ENCODE measurements around the gene FBXL14.
"Not testable (repeated sequence)": the region's sequence is repeated elsewhere in the genome, so short reads cannot be mapped to it uniquely, and the experiment has no call there.

The FBXL14 gene

DNA sequence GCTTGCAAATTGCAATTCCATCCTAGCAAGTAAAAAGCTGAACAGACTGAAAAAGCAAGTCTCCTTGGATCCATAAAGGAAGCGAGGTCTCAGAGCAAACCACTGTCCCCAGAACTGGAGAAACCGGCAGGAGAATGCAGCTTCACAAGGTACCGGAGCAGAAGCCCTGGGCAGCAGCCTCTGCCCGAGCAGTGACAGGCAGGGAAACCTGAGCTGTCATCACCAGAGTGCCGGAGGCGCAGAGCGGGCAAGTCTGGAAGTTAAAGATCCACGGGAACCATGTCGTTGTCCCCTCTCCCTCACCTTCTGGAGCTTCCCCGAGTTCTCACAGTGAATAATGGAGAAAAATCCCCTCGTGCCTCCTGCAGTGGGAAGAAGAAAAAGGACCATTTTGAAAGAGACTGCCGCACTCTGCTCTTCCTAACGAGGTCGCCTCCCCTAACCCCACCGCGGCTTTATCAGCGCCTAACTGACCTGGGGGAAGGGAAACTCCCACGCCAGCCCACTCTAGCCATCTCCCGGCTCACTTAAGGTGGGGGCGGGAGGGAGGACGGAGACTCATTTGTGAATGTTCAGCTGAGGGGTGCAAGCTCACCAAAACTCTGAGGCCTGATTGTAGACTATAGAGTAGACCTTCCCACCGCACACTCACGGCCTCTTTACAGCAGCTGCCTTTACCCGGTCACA lies 27.8 kb downstream of the FBXL14 start:
- no peak for DNase-seq (ENCODE audit: low read depth)

DNA sequence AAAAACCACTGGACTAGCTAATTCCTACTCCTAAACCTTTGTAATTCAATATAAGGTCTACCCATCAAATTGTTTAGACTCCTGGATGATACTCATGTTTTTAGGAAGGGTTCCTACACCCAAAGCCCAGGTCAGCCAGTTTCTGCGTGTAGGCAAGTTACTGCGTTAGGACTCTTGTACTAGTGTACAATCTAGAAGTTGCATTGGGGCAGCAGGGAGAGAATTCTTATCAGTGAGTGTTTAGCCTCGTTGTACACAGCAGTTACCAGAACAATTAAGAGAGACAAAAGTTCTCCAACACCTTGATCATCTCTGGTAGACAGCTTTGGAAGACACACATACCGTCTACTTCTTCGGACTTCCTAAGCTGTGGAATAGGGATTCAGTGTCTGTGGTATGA lies 29.2 kb downstream of the FBXL14 start:
- DNase-seq (ENCODE audit: low read depth), result no peak

DNA sequence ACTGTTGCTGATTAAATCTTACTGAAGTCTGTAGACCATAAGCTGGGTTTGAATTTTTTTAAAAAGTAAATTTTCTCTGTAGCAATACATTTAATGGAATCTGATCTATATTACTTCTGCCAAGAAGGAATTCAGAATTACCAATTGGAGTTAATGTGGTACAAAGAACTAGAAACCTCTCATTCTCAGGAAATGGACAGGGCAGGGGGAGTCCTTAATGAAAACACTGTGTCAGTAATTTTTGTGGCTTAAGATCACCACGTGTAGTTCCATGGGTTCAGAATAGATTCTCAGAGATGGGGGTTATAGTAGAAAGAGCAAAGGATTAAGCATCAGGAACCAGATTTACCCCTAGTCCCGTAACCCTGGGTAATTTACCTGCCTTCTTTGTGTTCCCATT lies 30.3 kb downstream of the FBXL14 start:
- DNase-seq (ENCODE audit: low read depth), result no peak

DNA sequence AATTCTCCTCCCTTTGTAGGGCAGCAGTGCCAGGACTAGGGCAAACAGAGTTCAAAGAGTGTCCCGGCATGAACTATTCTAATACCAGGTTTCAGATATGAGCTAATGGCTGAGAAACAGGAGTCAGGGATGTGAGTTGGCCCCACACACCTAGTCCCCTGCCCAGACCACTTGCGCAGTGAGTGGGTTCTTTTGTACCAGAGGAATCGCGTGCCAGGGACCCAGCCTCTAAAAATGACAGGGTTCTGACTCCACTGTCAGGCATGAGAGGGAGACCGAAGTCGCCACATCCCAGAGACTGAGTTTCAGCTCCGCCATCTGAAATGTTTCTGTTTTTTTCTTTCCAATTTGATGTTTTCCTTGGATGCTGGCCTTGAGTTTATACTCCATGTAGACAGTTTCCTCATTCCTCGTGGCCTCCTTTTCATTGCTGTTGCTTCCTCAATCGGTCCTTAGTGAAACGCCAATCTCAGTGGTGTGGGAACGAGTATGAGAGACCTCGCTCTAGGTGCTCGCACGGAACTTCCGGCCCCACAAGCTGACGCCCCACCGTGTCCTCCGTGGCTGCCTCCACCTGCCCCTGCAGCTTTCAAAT lies 31.5 kb downstream of the FBXL14 start:
- DNase-seq (ENCODE audit: low read depth), result no peak

DNA sequence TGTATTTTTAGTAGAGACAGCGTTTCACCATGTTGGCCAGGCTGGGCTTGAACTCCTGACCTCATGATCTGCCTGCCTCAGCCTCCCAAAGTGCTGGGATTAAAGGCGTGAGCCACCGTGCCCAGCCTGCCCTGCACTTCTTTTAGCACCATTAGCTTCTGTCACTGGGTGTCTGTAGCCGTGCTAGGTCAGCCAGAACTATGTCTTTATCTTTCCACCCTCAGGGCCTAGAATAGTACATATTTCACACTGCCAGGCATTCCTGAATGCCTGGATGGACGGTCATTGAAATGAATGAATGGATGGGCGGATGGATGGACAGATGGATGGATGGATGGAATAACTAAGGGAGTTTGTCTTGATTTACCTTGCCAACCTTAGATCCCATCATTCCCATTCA lies 33.7 kb downstream of the FBXL14 start:
- DNase-seq (ENCODE audit: low read depth), result no peak

DNA sequence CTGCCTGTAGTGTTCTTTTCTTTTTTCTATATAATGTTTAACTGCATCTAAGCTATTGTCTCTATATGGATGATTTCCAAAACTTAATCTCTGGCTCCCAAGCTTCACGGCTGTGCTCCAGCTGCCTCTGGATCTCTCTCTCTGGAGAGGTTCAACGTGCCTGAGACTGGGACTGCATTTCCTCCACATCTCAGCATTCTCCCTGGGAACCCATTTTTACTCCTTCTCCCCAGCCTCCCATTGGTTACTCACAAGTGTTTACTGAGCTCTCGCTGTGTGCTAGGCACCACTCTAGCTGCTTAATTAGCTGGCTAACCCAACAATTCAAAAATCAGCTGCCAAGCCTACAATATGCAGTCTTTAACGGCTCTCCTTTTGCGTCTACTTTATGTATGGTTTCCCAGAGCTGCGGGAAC lies 34.7 kb downstream of the FBXL14 start:
- no peak for DNase-seq (ENCODE audit: low read depth)

DNA sequence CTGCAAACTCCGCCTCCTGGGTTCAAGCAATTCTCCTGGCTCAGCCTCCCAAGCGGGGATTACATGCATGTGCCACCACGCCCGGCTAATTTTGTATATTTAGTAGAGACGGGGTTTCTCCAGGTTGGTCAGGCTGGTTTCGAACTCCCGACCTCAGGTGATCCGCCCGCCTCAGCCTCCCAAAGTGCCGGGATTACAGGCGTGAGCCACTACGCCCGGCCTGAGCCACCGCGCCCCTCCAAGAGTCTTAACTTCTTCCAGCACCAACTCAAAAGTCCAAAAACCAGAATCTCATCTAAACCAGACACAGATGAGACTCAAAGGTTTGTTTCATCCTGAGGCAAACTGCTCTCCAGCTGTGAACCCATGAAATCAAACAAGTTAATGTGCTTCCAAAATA lies 36.3 kb downstream of the FBXL14 start:
- not testable (repeated sequence) for DNase-seq (ENCODE audit: low read depth)

DNA sequence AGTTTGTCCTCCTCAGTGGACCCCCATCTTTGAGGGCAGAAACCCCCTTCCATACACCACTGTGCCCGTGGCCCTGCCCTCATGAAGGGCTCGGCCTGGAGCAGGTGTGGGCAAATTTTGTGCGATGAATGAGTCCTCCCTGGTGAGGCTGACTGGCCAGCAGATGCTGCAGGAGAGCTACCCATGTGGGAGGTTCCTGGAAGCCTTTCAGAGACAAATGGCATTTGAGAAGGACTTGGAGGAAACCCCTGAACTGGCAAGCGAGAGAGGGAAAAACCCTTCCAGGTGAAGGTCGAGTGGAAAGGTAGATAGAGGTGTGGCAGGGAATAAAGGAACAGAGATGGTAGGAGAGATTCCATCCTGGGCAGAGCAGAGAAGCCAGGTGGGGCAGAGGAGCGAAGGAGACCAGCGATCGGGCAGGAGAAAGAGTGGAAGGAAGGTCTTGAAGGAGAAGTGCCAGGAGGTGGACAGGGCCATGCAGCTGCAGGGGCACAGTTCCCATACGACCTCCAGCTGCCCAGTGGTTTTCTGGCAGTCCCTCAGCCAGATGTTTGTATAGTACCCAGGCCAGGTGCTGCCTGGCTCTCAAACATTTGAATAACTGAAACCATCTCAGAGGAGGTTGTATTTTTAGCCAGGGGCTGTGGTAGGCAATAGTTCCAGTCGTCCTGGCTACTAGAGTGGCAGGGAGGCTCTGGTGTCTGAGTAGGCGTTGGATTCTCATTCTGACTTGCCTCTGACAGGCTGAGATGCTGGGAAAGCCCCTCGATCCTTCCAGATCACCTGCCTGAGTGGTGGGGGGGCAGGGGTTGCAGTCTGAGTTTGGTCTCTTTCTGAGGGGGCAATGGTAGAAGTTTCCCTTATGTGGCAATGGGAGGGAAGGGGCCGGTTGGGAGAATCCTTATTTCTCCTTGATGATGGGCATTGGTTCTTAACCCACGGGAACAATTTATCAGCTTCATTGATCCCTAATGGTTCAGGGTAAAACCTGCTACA lies 40.1 kb downstream of the FBXL14 start:
- DNase-seq (ENCODE audit: low read depth), result no peak

DNA sequence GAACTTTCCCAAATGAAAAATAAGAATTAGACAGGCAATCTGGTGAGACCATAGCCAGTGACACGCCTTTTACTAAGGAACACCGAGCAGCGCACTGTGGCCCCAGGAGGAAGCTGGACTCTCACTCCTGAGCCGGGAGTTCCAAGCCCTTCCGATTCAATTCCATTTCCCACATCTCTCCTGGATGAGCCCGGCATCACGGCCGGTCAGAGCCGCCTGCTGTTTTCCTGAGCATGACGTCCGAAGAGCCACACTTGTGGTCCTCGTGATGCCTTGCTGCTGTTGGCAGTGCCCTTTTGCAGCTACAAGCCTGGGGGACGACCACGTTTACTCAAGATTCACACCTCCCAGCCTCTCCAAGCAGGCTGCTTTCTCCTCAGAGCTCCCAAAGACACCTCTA lies 40.8 kb downstream of the FBXL14 start:
- no peak for DNase-seq (ENCODE audit: low read depth)

DNA sequence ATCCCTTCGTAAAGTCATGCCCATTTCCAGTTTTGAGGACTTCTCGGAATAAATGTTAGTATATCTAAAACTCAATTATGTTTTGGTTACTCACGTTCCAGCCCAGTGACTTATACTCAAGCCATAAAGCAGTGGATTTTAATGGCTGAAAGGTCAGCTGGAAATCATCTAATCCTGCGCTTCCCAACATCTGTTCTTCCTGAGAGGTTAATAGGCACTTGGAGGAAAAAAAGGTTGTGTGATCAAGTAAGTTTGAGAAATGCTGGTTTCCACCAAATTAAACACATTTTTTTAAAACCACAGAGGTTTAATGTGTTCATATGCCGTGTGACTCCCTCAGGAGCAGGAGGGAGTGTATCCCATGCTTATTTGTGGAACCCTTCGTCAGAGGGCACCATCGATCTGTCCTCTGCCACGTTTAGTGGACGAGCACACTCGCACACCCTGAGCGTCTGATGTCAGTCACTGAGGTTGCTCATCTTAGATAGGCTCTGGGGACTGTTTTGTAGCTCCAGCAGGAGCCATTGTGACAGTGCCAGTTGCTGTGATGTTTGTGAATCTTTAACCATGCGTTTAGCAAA lies 41.4 kb downstream of the FBXL14 start:
- DNase-seq (ENCODE audit: low read depth), result no peak

DNA sequence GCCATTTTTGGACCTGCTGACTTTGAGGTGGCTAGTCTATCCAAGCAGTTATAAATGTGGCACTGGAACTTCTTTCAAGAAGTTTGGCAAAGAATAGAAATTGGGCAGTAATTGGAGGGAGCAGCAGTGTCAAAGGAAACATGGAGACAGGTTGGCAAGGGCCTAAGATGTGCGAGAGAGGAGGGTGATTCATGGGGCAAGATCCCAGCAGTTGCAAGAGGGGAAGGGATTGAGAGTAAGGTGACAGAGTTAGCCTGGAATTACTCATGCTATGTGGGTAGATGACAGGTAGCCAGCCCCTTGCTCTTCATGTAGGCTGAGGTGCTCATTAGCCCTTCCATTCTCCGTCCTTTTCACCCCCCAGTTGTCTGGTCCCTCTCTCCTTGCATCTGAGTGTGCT lies 42.2 kb downstream of the FBXL14 start:
- DNase-seq (ENCODE audit: low read depth), result no peak

DNA sequence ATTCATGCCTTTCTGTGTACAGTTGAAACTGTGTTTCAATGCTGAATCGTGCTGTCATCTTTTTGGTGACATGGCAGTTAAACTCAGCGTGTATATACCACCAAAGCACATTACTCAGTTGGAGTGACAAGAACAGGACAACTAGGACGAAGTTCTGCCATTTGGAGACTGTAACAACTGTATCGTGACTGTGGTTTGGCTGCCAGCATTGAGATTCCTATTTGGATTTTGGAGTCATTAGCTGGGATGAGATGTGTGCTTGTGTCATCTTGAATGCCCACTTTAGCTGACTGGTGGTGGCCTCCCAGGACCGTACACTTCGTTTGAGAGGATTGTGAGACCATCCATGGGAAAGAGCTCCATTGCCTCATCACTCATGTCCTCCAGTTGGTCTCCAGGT lies 42.9 kb downstream of the FBXL14 start:
- DNase-seq (ENCODE audit: low read depth), result no peak

DNA sequence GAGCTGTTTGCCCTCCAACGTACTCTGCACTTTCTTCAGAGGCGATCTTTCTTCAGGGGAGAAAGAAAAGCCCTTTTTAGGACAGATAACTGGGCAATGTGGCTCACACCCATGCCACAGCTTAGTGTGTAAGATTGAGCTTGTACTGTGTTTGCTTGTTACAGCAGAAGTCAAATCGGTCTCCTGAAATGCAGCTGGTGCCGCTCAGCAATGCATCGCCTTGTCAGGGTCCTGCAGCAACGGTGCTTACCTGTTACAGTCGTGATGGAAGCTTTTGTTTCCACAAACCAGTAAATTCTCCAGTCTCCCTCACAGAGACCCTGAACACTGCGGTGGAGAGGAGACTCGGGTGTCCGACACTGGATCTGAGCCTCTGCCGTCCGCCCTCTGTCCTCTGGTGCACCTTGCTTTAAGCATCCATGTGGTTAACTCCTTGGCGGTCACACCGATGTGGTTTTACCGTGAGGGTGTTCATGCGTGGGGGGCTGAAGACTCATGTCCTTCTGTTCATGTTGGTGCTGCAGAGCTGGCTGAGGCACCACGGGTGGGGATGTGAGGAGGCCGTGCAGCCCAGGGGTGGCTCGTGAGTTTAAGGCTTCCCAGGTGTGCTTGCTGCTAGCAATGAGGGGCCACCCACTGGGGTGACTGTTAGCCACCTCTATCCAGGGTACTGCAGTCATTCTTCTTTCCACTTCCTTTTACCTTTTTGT lies 47.3 kb downstream of the FBXL14 start:
- no peak for DNase-seq (ENCODE audit: low read depth)

DNA sequence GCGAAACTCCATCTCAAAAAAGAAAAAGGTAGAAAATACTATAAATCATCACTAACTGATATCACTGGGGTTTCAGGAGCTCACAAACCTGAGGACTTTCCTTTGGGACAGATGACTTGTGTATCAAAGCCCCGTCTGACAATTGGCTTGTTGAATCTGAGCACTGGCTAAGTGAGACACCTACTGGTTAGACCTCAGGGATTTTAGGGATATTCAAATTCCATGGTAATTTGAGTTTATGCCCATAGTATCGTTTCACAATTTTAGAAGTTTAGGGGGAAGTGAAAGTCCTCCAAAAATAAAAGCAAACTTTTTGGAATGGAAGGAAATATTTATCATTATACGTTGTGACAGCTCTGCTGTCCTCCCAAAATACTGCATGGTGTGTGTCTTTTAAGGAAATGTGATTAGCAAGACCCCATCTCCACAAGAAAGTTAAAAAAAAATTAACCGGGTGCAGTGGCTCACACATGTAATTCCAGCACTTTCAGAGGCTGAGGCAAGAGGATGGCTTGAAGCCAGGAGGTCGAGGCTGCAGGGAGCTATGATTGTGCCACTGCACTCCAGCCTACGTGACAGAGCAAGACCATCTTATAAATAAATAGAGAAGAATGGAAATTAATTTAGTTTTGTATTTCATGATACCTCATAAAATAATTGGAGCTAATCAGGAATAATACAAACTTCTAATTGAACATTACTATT lies 49.2 kb downstream of the FBXL14 start:
- DNase-seq (ENCODE audit: low read depth), result no peak

DNA sequence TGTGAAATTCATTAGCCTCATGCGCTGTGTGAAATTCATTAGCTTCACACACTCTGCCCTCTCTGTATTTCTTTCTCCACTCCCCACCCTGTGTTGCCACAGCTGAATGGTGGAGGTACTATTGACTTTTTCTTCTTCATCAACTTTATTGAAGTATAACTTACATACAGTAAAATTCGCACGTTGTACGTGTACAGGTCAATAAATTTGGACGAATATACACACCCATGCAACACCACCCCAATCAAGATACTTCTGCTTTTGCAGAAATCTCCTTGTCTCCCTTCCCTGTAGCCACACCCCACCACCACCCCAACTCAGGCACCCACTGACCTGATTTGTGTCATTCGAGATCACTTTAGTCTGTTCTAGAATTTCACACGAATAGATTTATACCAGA lies 51.8 kb downstream of the FBXL14 start:
- DNase-seq (ENCODE audit: low read depth), result no peak

DNA sequence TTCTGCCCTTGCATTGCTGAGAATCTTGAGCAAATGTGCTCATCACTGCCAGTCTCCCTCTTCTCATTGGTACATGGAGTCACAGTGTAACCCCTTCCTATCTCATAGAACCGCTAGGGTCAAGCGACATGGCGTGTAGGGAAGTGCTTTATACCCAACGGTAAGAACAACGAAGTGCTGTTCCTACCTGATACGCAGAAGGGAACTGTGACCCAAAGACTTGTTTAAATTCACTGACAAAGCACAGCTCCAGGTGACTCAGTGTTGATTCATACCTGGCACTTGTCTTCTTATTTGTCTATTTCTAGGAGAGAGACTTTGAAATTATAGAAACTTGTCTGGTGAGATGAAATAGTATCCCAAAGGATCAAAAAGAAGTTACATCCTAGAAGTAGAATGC lies 53.7 kb downstream of the FBXL14 start:
- no peak for DNase-seq (ENCODE audit: low read depth)

DNA sequence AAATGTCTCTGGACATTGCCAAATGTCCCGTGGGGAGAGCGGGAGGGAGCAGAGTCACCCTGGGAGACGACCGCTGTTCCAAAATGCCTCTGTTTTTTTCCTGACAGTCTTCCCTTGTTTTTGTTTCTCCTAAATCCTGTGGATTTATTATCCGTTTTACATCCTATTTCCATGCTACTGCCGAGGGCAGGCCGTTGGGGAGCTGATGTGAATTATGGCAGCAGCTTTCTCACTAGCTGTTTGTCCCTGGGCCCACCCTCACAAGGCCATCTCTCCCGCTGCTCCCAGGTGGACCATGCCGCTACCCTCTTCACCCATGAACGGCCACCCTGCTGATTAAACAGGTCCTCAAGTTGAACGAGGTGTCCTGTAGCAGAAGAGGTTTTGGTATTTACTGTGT lies 55.2 kb downstream of the FBXL14 start:
- no peak for DNase-seq (ENCODE audit: low read depth)

DNA sequence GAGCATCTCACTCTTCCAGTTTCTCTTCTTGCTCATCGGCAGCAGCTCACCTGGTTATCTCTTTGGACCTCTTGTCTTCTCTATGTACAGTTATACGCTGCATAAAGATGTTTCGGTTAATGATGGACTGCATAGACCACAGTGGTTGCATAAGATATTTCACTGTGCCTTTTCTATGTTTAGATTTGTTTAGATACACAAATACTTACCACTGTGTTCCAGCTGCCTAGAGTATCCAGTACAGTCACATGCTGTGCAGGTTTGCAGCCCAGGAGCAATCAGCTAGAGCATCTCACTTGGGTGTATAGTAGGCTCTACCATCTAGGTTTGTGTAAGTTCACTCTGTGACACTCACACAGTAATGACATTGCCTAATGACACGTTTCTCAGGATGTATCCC lies 57.6 kb downstream of the FBXL14 start:
- DNase-seq (ENCODE audit: low read depth), result no peak

DNA sequence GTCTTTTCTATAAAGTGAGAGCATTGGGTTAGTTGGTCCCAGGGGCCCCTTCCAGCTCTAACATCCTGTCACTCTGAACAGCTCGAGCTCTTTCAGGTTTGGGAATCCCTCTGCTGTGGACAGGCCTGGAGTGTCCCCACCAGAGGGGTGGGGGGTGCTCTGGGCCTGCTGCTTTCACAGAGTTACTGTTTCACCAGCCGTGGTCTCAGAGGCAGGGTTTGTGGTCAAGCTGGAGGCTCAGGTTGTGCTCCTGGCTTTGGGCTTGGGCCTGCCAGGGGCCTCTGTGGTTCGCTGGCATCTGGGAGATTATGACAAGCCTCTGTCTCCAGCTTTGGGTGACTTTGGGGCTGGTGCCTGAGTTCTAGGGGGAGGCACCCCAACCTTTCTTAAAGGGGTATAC lies 59.6 kb downstream of the FBXL14 start:
- DNase-seq (ENCODE audit: low read depth), result no peak

DNA sequence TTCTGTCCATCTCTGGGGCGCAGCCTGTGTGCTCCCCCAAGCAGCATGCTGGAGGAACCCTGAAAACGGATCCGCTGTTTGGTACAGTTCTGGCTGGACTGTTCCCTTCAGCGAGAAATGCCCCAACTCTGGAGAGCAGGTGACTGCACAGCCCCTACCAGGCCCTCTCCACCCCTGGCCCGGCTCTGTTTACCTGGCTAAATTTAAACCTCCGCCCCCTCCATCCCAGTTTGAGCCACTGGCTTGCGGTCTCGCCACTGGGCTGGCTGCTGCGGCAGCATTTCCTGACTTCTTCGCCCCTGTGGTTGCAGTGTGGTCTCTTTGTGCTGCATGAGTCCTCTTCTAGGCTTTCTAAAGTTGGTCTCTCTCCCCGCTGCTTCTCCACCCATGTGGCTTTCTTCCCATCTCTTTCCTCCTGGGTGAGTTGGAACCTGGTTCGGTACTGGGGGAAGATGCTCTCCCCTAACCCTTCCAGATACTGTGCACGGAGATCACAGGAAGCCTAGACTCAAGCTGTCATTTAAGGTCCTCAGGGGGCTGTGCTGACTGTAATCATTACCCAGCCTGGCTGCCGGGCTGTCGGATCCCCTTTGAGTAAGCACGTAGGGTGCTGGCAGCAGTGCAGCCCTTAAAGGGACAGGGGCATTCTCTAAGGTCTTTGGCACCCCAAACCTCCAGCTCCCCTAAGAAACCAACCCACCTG lies 60.6 kb downstream of the FBXL14 start:
- no peak for DNase-seq (ENCODE audit: low read depth)

DNA sequence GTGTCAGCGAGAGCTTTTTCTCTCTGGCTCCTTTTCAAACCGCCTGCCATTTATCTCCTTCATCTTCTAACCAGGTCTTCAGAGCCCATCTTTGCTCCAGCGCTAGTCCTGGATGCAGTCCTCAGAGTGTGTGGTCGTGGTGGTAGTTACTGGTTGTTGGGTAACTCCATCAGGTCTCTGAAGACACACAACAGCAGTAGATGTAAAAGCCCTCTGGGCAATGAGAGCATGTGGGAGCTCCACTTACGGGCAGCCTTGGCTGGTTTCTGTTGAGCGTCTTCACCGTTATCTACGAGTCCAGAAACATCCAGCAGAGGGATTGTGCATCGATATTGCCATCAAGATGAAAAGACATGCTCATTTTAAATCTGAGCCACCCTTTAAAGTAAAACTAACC lies 61.2 kb downstream of the FBXL14 start:
- no peak for DNase-seq (ENCODE audit: low read depth)

Measured in T-helper 22 cell (primary cell).